ENCODE results near the gene RNF227.

- TF ChIP-seq CTCF (conservative IDR thresholded peaks at IDR 0.05; ENCODE audit: low read depth, low read length) = no peak
- no peak for TF ChIP-seq EZH2 (IDR thresholded peaks at IDR 0.05; ENCODE audit: borderline replicate concordance, low read depth, low read length, poor library complexity, severe bottlenecking)
Measured at GRCh38 chr17:7959503-7960253, 43.6 kb upstream of the RNF227 start.

Measured in A673 (cell line).